Transverse colon (tissue), 4 donors: Measurements from ENCODE around the gene PUSL1. TPM values are rescaled to one million over a fixed set of nuclear protein-coding genes. Genes with fewer than 3 reads are reported as not detected.
A peak's percentile ranks its signal among the peaks of the same experiment; 100 is the strongest.

ENCODE experiments used
- DNase-seq: peaks from one replicate; pipeline ENCODE4 v3.0.0-alpha.2; 2019
- H3K27ac ChIP-seq, 4 donors: fragments of 200-600 bp; sonication (generic); 2 replicates each; pipeline ENCODE4 v1.5.1; 2016 to 2018; ENCODE audit warnings: inconsistent platforms in 4 of 4
- H3K27me3 ChIP-seq: fragments of 200-600 bp; sonication (generic); 2 replicates; pipeline ENCODE4 v1.5.1; 2017; ENCODE audit warnings: inconsistent platforms
- H3K36me3 ChIP-seq, 4 donors: fragments of 200-600 bp; sonication (generic); 2 replicates each; pipeline ENCODE4 v1.5.1; 2017 to 2019; ENCODE audit warnings: inconsistent platforms in 4 of 4
- H3K4me1 ChIP-seq, 4 donors: fragments of 200-600 bp; sonication (generic); 2 replicates each; pipeline ENCODE4 v1.5.1; 2017 to 2020; ENCODE audit warnings: inconsistent platforms in 4 of 4
- H3K4me3 ChIP-seq, 4 donors: fragments of 200-600 bp; sonication (generic); 1 replicate in 1 of 4; 2 replicates in 3 of 4; pipeline versions ENCODE4 v1.5.1 to v1.6.1; 2017 to 2019; ENCODE audit warnings: inconsistent platforms in 4 of 4
- H3K9me3 ChIP-seq, 2 donors: fragments of 200-600 bp; sonication (generic); 2 replicates each; pipeline ENCODE4 v1.5.1; 2017 to 2019; ENCODE audit warnings: inconsistent platforms in 2 of 2
- EP300 ChIP-seq: sonication (generic); formaldehyde crosslinking; IDR thresholded peaks from one replicate; pipeline ENCODE4 v1.6.1; 2017; ENCODE audit warnings: antibody characterized with exemption, low read depth
- POLR2A ChIP-seq: fragments of 450-650 bp; IDR thresholded peaks from one replicate; pipeline ENCODE4 v1.6.1; 2016; ENCODE audit warnings: antibody characterized with exemption, mild to moderate bottlenecking, moderate library complexity
- POLR2AphosphoS5 ChIP-seq, 3 donors: sonication (generic); formaldehyde crosslinking; IDR thresholded peaks; one replicate each; pipeline ENCODE4 v1.6.1; 2016; ENCODE audit warnings: antibody characterized with exemption in 3 of 3
- WGBS, 2 donors: methylation state at CpG; one replicate each; pipeline ENCODE4 v1.1.5; 2018; ENCODE audit warnings: low coverage in 1 of 2; 5-methylcytosine and 5-hydroxymethylcytosine counted together
- in situ Hi-C, 4 donors: fragments of 200-750 bp; cut with MboI; loops; one replicate each; pipeline versions ENCODE4 v1.15.0 to v1.15.1; 2017; ENCODE audit warnings: low sequenced_read_pairs in 3 of 4, low pct_ligation_motif_present in 1 of 4, low pct_unique_long_range_greater_than_20kb in 1 of 4
- intact Hi-C: fragments of 100-400 bp; cut with DNase I; formaldehyde crosslinking; loops from one replicate; pipeline ENCODE4 v1.15.1; 2023; ENCODE audit warnings: low total_unique reads
- total RNA-seq, 4 donors: library from RNA; depleted of rRNA; stranded (reverse); fragments of >200 nt; gene quantifications; one replicate each; pipeline ENCODE4 v1.1.0, GENCODE V29; 2016
- TF ChIP-seq, protein P1 (sequence below), 5 experiments: fragments of 200-600 bp in 3 of 5; fragments of 450-650 bp in 2 of 5; sonication (generic) in 3 of 5; IDR thresholded peaks; 1 replicate in 2 of 5; 2 replicates in 3 of 5; pipeline ENCODE4 v1.5.1; 2016 to 2017; ENCODE audit warnings: antibody characterized with exemption in 5 of 5, inconsistent platforms in 3 of 5, mild to moderate bottlenecking in 2 of 5, moderate library complexity in 1 of 5

Gene PUSL1
- total RNA-seq, 4 donors from 2014 or later: 7.0 to 35.9 (median 20.5) TPM

DNA sequence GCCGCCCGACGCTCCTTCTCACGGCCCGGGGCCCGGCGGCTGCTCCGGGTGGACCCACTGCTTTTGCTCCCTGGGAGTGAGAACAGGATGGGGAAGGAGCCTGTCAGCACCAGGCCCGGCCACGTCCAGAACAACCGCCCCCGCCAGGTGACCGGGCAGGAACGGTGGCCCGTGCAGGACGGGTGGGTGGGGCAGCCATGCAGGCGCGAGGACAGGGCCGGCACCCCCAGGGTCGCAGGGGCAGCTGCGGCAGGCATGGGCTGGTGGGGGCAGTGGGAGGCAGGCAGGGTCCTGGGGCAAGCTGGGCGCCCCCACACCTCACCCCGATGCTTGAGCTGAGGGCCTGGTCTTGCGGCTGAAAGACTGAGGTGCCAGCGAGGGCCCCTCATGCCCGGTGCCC lies 28.0 kb downstream of the PUSL1 start:
- Histone ChIP-seq H3K4me1 (peaks cover 2 to 12% (median 9%) of the 10 kb centered on the region in 4 donors), H3K27ac (no peak overlapping the region), H3K27me3 (peaks cover 9% of the 10 kb centered on the region), H3K36me3 (peaks cover 0 to 3% (median 0%) of the 10 kb centered on the region in 4 donors), H3K4me3 (no peak overlapping the region), H3K9me3 (no peaks in the 10 kb centered on the region)
- intact Hi-C loops: no loop called here
- 92% methylated on average over 26 of the region's 26 CpGs; no CpG with 5 or more reads in 1 of the 2 donors for WGBS, 2 donors
- TF ChIP-seq POLR2A (no peak), EP300 (no peak), POLR2AphosphoS5 (IDR thresholded peaks at IDR 0.05) (no peak)
- TF ChIP-seq, protein P1, sequence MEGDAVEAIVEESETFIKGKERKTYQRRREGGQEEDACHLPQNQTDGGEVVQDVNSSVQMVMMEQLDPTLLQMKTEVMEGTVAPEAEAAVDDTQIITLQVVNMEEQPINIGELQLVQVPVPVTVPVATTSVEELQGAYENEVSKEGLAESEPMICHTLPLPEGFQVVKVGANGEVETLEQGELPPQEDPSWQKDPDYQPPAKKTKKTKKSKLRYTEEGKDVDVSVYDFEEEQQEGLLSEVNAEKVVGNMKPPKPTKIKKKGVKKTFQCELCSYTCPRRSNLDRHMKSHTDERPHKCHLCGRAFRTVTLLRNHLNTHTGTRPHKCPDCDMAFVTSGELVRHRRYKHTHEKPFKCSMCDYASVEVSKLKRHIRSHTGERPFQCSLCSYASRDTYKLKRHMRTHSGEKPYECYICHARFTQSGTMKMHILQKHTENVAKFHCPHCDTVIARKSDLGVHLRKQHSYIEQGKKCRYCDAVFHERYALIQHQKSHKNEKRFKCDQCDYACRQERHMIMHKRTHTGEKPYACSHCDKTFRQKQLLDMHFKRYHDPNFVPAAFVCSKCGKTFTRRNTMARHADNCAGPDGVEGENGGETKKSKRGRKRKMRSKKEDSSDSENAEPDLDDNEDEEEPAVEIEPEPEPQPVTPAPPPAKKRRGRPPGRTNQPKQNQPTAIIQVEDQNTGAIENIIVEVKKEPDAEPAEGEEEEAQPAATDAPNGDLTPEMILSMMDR (IDR thresholded peaks at IDR 0.05): no peak
- DNase-seq: no peak
- in situ Hi-C loops: no loop called here

DNA sequence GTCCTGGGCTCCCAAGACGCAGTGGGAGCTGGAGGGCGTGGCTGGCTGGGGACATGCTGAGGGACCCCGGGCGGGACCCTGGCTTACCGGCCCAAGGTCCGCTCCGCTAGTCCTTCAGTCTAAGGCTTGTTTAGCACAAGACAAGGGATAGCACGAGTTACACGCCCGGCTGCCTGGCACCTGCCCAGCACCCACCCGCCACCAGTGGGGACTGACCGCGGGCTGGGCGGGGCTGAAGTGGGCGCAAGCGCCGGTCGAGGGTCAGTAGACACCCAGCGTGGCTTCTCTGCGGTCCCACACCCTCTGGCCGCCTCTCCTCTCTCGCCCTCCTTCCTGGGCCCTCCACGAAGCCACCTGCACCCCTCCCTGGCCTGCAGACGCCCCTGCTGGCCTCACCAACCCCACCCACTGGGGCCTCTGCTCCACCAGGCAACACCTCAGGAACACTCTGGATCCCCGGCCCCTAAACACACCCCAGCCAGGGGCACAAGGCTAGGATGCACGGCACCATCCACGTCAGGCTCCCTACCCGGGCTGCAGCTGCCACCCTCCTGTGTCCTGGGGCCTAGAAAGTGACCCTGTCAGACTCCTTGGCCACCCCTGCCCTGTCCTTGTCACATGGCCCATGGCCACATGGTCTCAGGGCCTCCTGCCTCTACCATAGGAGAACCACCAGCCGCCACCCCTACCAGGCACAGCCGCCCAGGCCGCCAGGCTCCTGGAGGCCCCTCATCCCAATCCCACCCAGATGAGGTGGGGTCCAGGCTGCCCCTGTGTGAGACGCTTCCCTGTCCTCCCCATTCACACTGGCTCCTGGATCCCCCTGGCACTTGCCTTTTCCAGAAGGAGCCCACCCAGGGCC lies 28.8 kb downstream of the PUSL1 start:
- H3K36me3 ChIP-seq: peaks cover 0 to 3% (median 0%) of the 10 kb centered on the region in 4 donors
- no peak overlapping the region for H3K27ac ChIP-seq
- H3K27me3 ChIP-seq: peaks cover 2% of the 10 kb centered on the region
- H3K4me1 ChIP-seq: peaks cover 0 to 12% (median 9%) of the 10 kb centered on the region in 4 donors
- 91% methylated on average over 29 of the region's 32 CpGs; no CpG with 5 or more reads in 1 of the 2 donors for whole genome bisulfite sequencing, 2 donors
- intact Hi-C loops (no loop called here), in situ Hi-C loops (no loop called here)
- DNase-seq: no peak
- no peaks in the 10 kb centered on the region for H3K9me3 ChIP-seq
- TF ChIP-seq POLR2AphosphoS5 (IDR thresholded peaks at IDR 0.05) (no peak), POLR2A (no peak), EP300 (no peak)
- TF ChIP-seq, protein P1 (IDR thresholded peaks at IDR 0.05): no peak
- H3K4me3 ChIP-seq: no peak overlapping the region

DNA sequence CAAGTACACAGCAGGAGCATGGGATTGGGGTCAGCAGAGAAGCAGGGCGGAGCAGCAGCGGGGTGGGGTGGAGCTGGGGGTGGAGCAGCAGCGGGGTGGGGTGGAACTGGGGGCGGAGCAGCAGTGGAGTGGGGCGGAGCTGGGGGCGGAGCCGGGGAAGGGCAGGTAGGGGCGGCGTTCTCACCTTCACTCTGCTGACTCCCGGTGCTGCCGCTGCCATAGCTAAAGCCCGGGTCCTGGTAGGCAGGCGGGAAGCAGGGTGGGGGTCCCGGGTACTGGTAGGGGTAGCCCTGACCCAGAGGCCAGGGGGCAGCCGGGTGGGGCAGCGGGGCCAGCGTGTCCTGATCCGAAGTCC lies 29.4 kb downstream of the PUSL1 start:
- Histone ChIP-seq H3K36me3 (peaks cover 0 to 3% (median 0%) of the 10 kb centered on the region in 4 donors), H3K27me3 (no peaks in the 10 kb centered on the region), H3K9me3 (no peaks in the 10 kb centered on the region), H3K4me1 (peaks cover 0 to 9% (median 7%) of the 10 kb centered on the region in 4 donors), H3K4me3 (no peak overlapping the region), H3K27ac (no peak overlapping the region)
- TF ChIP-seq POLR2A: no peak
- no peak for TF ChIP-seq EP300
- TF ChIP-seq POLR2AphosphoS5 (IDR thresholded peaks at IDR 0.05): no peak
- TF ChIP-seq, protein P1 (IDR thresholded peaks at IDR 0.05): no peak
- peak; percentile 71 for DNase-seq
- in situ Hi-C loops: no loop called here
- WGBS, 2 donors: 74% methylated on average over 18 of the region's 18 CpGs; no CpG with 5 or more reads in 1 of the 2 donors
- intact Hi-C loops: no loop called here

DNA sequence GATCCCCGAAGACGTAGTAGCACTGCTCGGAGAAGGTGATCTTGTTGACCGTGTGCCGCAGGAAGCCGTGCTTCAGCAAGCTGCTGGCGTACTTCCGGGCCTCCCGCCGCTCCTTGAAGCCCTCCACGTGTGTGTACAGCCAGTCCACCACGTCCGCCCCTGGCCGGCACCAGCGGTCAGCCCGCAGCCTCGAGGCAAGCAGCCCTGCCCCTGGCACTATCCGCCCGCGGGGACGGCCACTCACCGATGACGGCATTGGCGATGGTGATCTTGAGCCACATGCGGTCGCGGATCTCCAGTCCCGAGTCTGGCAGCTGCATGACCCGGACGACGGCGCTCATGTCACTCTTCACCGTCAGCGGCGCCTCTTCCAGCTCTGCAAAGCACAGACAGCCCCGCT lies 29.9 kb downstream of the PUSL1 start:
- intact Hi-C loops: no loop called here
- no peak overlapping the region for H3K27ac ChIP-seq
- TF ChIP-seq EP300: no peak
- no peak for TF ChIP-seq POLR2A
- TF ChIP-seq POLR2AphosphoS5 (IDR thresholded peaks at IDR 0.05): no peak
- TF ChIP-seq, protein P1 (IDR thresholded peaks at IDR 0.05): no peak
- H3K9me3 ChIP-seq: no peaks in the 10 kb centered on the region
- H3K4me1 ChIP-seq: peaks cover 0 to 4% (median 1%) of the 10 kb centered on the region in 4 donors
- no peaks in the 10 kb centered on the region for H3K27me3 ChIP-seq
- DNase-seq: no peak
- in situ Hi-C loops: no loop called here
- no peak overlapping the region for H3K4me3 ChIP-seq
- WGBS, 2 donors: 95% methylated on average over 33 of the region's 36 CpGs; no CpG with 5 or more reads in 1 of the 2 donors
- peaks cover 0 to 3% (median 0%) of the 10 kb centered on the region in 4 donors for H3K36me3 ChIP-seq
